AG09309 (cell line): Measurements from ENCODE around the gene LIMA1.

ENCODE experiments used
- DNase-seq: peaks from one replicate; pipeline ENCODE4 v3.0.0-alpha.2; 2010; ENCODE audit warnings: low read depth
- H3K4me3 ChIP-seq: 2 replicates; pipeline ENCODE4 v1.5.1; 2011; ENCODE audit warnings: mild to moderate bottlenecking, low read depth, low read length, moderate library complexity; ENCODE audit not compliant: control insufficient read depth
- CTCF ChIP-seq: IDR thresholded peaks from 2 replicates; pipeline ENCODE4 v1.5.1; 2011; ENCODE audit warnings: mild to moderate bottlenecking, low read depth, low read length, inconsistent platforms; ENCODE audit not compliant: insufficient read depth, control insufficient read depth; ENCODE audit errors: missing control alignments

The LIMA1 gene

GRCh38 chr12:50127546-50127945 is 155.8 kb downstream of the LIMA1 start:
- DNase-seq: no peak
- H3K4me3 ChIP-seq: no peak overlapping the region
- TF ChIP-seq CTCF: no peak
